IPS-18a (cell line): ENCODE data around the gene AOPEP.

ENCODE experiments used
- H3K27ac ChIP-seq: one replicate; pipeline ENCODE4 v1.5.1; 2013; ENCODE audit warnings: low read length
- H3K27me3 ChIP-seq: one replicate; pipeline ENCODE4 v1.6.1; 2013; ENCODE audit warnings: mild to moderate bottlenecking, low read length; ENCODE audit not compliant: control insufficient read depth, insufficient read depth
- H3K36me3 ChIP-seq: one replicate; pipeline ENCODE4 v1.6.1; 2013; ENCODE audit warnings: low read depth, low read length; ENCODE audit not compliant: control insufficient read depth
- H3K4me1 ChIP-seq: one replicate; pipeline ENCODE4 v1.6.1; 2013; ENCODE audit warnings: low read depth, low read length; ENCODE audit not compliant: control insufficient read depth
- H3K4me3 ChIP-seq: one replicate; pipeline ENCODE4 v1.5.1; 2013; ENCODE audit warnings: low read length
- H3K9ac ChIP-seq: one replicate; pipeline ENCODE4 v1.6.1; 2013; ENCODE audit warnings: mild to moderate bottlenecking, low read length, moderate library complexity
- H3K9me3 ChIP-seq: one replicate; pipeline ENCODE4 v1.6.1; 2013; ENCODE audit warnings: low read depth, low read length; ENCODE audit not compliant: control insufficient read depth

The AOPEP gene

DNA sequence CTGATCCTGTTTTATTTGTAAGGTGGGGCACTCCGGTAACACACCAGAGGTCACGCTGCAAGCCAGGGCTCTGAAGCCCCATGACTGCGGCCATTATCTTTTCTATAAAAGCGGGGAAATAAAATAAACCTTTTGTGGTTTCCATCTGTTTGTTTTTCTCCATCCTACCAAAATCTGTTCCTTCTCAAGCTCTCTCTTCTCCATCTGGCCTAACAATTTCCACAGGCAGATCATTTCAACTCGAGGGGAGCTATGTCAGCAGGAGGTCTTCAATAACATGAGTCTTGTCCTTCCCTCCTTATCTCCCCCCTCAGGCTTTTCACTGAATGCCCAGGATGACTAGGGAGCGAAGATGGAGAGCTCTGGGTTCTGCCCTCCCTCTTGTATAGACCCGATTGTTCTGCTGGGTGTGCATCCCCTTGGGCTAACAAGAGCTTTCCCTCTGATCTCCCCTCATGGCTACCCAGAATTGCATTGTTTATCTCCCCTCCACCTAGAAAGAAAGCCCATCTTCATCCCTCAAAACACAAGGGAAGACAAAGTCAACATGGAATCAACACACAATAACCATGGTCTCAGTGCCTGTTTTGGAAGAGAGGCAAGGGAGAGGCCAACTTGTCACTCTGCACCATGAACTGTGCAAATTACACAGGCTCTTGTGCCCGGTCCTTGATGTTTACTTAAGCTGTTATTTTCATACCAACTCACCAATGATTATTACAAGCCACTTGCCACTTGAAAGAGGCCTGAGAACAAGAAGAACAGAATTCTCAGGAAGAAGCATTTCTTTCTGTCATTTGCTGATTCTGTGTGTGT, 403.2 kb downstream of the AOPEP start:
- peaks cover 8% of the 10 kb centered on the region for H3K27me3 ChIP-seq
- peaks cover 55% of the 10 kb centered on the region for H3K4me1 ChIP-seq
- H3K4me3 ChIP-seq: peak overlapping the region; percentile 45
- no peak overlapping the region for H3K9ac ChIP-seq
- H3K36me3 ChIP-seq: no peaks in the 10 kb centered on the region
- no peaks in the 10 kb centered on the region for H3K9me3 ChIP-seq
- H3K27ac ChIP-seq: no peak overlapping the region

- Histone ChIP-seq H3K27me3 (peaks cover 8% of the 10 kb centered on the region), H3K4me1 (peaks cover 54% of the 10 kb centered on the region), H3K4me3 (peak overlapping the region; percentile 45), H3K9ac (peak overlapping the region; percentile 6), H3K9me3 (no peaks in the 10 kb centered on the region), H3K36me3 (no peaks in the 10 kb centered on the region), H3K27ac (peak overlapping the region; percentile 44)
These were observed 404.0 kb downstream of the AOPEP start for GRCh38 chr9:95130484-95130883.

GRCh38 chr9:95131023-95131943, 404.8 kb downstream of the AOPEP start:
- H3K27me3 ChIP-seq: peaks cover 8% of the 10 kb centered on the region
- H3K4me1 ChIP-seq: peaks cover 54% of the 10 kb centered on the region
- H3K9me3 ChIP-seq: no peaks in the 10 kb centered on the region
- H3K27ac ChIP-seq: peak overlapping the region; percentile 44
- peak overlapping the region; percentile 6 for H3K9ac ChIP-seq
- H3K36me3 ChIP-seq: no peaks in the 10 kb centered on the region
- peak overlapping the region; percentile 45 for H3K4me3 ChIP-seq

DNA sequence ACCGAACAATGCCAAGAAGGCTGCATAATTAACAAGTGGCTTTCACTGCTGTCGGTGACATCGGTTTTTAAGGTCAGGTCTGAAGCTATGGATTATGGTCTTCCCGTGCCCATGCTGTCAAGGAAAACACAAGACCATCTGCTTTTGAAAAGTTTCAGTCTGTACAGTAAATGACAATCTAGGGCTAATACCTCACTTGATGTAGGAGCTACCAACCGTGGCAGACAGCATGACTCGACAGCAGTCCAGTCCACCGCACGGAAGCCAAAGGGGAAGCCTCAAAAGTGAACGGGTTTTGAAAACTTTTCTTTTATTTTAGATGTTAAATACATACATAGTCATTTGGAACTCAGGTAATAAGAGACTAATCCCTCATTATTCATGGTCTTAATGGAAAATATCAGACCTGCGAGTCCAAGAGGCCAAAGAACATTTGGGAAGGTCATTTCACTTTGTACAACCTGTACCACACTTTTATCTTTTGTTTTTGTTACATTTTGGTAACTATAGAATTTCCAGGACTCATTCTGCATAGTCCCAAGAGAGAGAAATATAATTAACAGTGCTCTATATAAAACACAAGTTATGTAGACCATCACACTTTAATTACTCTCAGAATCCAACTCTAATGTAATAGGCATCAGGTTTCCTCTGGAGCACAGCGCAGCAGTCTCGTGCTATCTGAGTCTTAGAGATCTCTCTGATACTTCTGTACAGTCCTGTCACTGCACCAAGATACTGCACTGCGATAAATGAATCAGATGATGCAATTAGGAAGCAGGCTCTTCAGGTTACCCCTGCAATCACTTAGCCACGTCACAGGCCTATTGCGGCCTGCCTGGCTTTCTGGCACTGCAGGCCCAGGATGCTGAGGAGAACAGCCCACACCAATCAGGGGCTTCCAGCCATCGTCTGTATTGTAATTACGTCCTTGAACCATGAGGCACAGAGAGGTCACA, 406.1 kb downstream of the AOPEP start:
- Histone ChIP-seq H3K27ac (no peak overlapping the region), H3K9me3 (no peaks in the 10 kb centered on the region), H3K4me1 (peaks cover 50% of the 10 kb centered on the region), H3K27me3 (no peaks in the 10 kb centered on the region), H3K9ac (no peak overlapping the region), H3K4me3 (no peak overlapping the region), H3K36me3 (no peaks in the 10 kb centered on the region)

- no peak overlapping the region for H3K4me3 ChIP-seq
- no peak overlapping the region for H3K9ac ChIP-seq
These were observed 406.8 kb downstream of the AOPEP start for GRCh38 chr9:95133325-95133705.

DNA sequence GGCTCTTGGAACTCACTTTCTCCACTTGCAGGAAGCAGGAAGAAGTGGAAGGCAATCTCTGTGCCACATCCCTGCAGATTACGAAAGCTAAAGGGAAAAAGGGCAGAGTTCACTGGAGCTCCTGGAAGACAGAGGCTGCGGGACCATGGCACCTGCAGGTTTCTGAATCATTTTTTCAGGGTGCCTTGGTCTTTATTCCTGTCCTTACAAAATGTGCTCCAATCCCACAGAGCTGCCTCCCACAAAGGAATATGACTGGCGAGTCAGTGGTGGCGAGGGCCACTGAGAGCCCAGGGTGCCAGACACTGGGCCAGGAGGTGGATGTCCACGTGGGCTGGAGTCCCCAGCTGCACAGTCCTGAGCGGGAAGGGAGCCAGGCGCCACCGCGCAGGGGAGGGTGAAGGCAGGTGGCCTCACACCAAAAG, 408.0 kb downstream of the AOPEP start:
- no peak overlapping the region for H3K4me3 ChIP-seq
- H3K9ac ChIP-seq: no peak overlapping the region
- no peaks in the 10 kb centered on the region for H3K36me3 ChIP-seq
- no peaks in the 10 kb centered on the region for H3K27me3 ChIP-seq
- peaks cover 34% of the 10 kb centered on the region for H3K4me1 ChIP-seq
- no peaks in the 10 kb centered on the region for H3K9me3 ChIP-seq
- no peak overlapping the region for H3K27ac ChIP-seq

More at GRCh38 chr9:95133325-95133705, 406.8 kb downstream of the AOPEP start:
- Histone ChIP-seq H3K36me3 (no peaks in the 10 kb centered on the region), H3K4me1 (peaks cover 44% of the 10 kb centered on the region), H3K27me3 (no peaks in the 10 kb centered on the region), H3K9me3 (no peaks in the 10 kb centered on the region), H3K27ac (no peak overlapping the region)

DNA sequence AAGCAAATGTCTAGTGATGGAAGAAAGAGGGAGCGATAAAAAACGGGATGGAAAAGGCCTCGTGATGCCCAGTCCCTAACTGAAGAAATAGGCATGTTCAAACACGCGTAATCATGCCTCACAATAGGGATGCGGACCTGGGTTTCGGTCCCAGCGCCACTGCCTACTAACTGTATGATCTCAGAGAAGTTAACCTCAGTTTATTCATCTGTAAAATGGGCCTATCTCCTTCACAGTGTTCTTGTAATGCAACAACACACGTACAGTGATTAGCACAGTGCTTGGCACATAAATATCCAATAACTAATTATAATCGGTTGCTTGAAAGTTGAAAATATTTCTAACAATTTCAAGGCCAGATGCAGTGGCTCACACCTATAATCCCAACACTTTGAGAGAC, 409.3 kb downstream of the AOPEP start:
- H3K36me3 ChIP-seq: no peaks in the 10 kb centered on the region
- H3K27me3 ChIP-seq: no peaks in the 10 kb centered on the region
- no peak overlapping the region for H3K27ac ChIP-seq
- H3K4me1 ChIP-seq: peaks cover 21% of the 10 kb centered on the region
- no peaks in the 10 kb centered on the region for H3K9me3 ChIP-seq
- no peak overlapping the region for H3K4me3 ChIP-seq
- H3K9ac ChIP-seq: no peak overlapping the region
